Measurements from ENCODE around the gene LRMDA. TPM values are rescaled to one million over a fixed set of nuclear protein-coding genes. Genes with fewer than 3 reads are reported as not detected.

Gene LRMDA
- total RNA-seq, 1 experiment from 2014 or later = 1.2 TPM

GRCh38 chr10:76430061-76430645, 998.7 kb downstream of the LRMDA start:
- no TSS peak for BruUV-seq (replicated peaks)
- Histone ChIP-seq H3K36me3 (ENCODE audit: low read depth, low read length) (no peaks in the 10 kb centered on the region), H4K20me1 (ENCODE audit: low read length) (no peaks in the 10 kb centered on the region), H3K4me2 (ENCODE audit: low read length) (no peak overlapping the region), H3K79me2 (ENCODE audit: low read length) (no peaks in the 10 kb centered on the region), H3K9me2 (replicated peaks; ENCODE audit: low read length) (no peaks in the 10 kb centered on the region), H3K27ac (ENCODE audit: low read length) (no peak overlapping the region), H3K4me3 (ENCODE audit: low read length) (no peak overlapping the region), H3K9ac (ENCODE audit: low read length) (no peak overlapping the region), H3F3A (ENCODE audit: low read length, unreplicated experiment) (no peaks in the 10 kb centered on the region), H3K4me1 (ENCODE audit: insufficient read depth, low read length) (peaks cover 29% of the 10 kb centered on the region), H3K9me3 (ENCODE audit: low read length) (no peaks in the 10 kb centered on the region), H3K27me3 (ENCODE audit: low read length) (no peaks in the 10 kb centered on the region), H2AFZ (ENCODE audit: low read length) (no peak overlapping the region)
- TF ChIP-seq EZH2 (IDR thresholded peaks at IDR 0.05; ENCODE audit: low read length, unreplicated experiment) (no peak), CTCF (conservative IDR thresholded peaks at IDR 0.05; ENCODE audit: low read depth, low read length) (no peak), EZH2phosphoT487 (IDR thresholded peaks at IDR 0.05; ENCODE audit: borderline replicate concordance, low read length) (no peak)
- ChIA-PET CTCF (no interaction called here), POLR2A (ENCODE audit: unreplicated experiment) (no interaction called here)
- DNase-seq (no peak), ATAC-seq (no peak)
- intact Hi-C loops (cut with micrococcal nuclease) = loop anchor here (5.0 kb wide), 1 partner anchor 552 kb away; no protein-coding TSS in a partner anchor

DNA sequence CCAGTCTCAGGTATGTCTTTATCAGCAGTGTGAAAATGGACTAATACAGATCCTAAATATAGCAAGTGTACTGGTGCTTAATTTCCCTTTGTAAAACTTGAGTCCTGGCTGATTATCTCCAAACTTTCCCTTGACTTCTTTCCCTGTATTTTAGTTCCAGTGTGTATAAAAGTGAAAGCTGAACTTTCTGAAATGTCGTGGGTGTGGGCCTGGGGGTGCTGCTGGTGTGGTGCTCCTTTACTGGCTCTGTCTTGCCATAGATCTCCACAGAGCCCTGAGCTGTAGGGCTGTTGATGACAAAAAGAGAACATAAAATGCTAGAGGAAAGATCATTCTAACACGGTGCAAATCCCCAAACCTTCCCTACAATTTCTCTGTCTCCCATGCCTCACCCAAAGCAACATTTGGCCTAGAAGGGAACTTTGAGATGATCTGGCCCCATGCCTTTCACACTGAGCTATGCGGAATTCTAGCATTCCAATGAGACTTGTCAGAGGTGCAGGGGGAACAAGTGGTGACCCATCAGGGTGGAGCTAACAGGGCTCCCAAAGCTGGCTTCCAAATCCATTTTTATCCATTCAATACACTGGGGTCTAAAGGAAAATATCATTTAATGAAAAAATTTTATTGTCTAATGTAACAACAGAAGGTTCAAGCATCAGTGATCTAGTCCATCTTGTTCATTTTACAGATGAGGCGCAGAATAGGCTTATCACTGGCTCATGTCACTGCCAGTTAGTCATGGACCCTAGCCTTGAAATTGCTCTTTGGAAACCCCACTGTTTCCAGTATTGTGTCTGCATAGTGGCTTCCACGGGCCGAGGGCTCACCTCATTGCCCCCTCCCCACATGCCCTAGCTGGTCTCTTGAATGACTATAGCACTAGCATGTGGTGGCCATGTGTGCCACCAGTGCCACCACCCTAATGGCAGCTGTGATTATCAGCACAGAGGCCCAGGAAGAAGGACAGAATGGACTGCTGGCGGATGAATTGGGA, 1000.9 kb downstream of the LRMDA start:
- POLR2A ChIA-PET (ENCODE audit: unreplicated experiment) = interaction anchor here (0.5 to 1.0 kb wide), 2 partner anchors 11 to 874 kb away, joined by 4 to 5 read pairs; no protein-coding TSS in a partner anchor
- intact Hi-C loops (cut with micrococcal nuclease) = loop anchor here (5.0 kb wide), 1 partner anchor 550 kb away; no protein-coding TSS in a partner anchor
- peak overlapping the region; percentile 45 for H3K27ac ChIP-seq (ENCODE audit: low read length)
- TF ChIP-seq EZH2 (IDR thresholded peaks at IDR 0.05; ENCODE audit: low read length, unreplicated experiment) = no peak
- no peak for TF ChIP-seq CTCF (conservative IDR thresholded peaks at IDR 0.05; ENCODE audit: low read depth, low read length)
- no peak for TF ChIP-seq EZH2phosphoT487 (IDR thresholded peaks at IDR 0.05; ENCODE audit: borderline replicate concordance, low read length)
- CTCF ChIA-PET = interaction anchor here (0.6 kb wide), 2 partner anchors 53 to 1149 kb away, joined by 4 to 9 read pairs; no protein-coding TSS in a partner anchor
- H2AFZ ChIP-seq (ENCODE audit: low read length) = peak overlapping the region; percentile 69
- BruUV-seq (replicated peaks) = TSS peak; percentile 22
- H3K9me2 ChIP-seq (replicated peaks; ENCODE audit: low read length) = no peaks in the 10 kb centered on the region
- H3K79me2 ChIP-seq (ENCODE audit: low read length) = no peaks in the 10 kb centered on the region
- peaks cover 29% of the 10 kb centered on the region for H3K4me1 ChIP-seq (ENCODE audit: insufficient read depth, low read length)
- peak; percentile 89 for ATAC-seq
- H3K27me3 ChIP-seq (ENCODE audit: low read length) = no peaks in the 10 kb centered on the region
- peak overlapping the region; percentile 41 for H3K4me3 ChIP-seq (ENCODE audit: low read length)
- no peaks in the 10 kb centered on the region for H3K9me3 ChIP-seq (ENCODE audit: low read length)
- no peaks in the 10 kb centered on the region for H3K36me3 ChIP-seq (ENCODE audit: low read depth, low read length)
- peak; percentile 100 for DNase-seq
- peak overlapping the region; percentile 1; the same call in 1 of the 2 replicates for H3K9ac ChIP-seq (ENCODE audit: low read length)
- H3F3A ChIP-seq (ENCODE audit: low read length, unreplicated experiment) = no peaks in the 10 kb centered on the region
- H3K4me2 ChIP-seq (ENCODE audit: low read length) = peak overlapping the region; percentile 75
- H4K20me1 ChIP-seq (ENCODE audit: low read length) = no peaks in the 10 kb centered on the region
